ENCODE data around the gene PELI1.
A peak's percentile ranks its signal among the peaks of the same experiment; 100 is the strongest.

PELI1 gene

GRCh38 chr2:64151476-64151875 is 7.3 kb upstream of the PELI1 start:
- no peak for FAIRE-seq

DNA sequence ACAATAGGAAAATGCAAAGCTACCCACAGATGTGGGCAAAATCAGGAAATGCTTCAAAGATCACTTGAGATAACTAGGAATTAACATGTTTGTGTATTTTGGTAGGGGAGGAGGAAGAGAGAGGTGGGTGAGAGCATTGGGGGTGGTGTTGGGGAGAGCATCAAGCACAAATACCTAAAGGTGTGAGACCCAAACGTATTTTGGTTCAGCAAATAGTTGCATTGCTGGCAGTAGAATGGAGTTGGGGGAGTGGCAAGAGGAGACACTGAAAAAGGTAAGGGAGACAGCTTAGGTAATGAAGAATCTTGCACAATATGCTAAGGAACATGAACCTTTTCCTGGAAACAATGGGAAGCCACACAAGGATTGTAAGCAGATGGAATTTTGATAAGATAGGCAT is 1.5 kb upstream of the PELI1 start:
- no peak for FAIRE-seq

- no peak for FAIRE-seq
Measured at GRCh38 chr2:64145119-64145518, 899 bp upstream of the PELI1 start.

GRCh38 chr2:64143169-64144056 is 807 bp downstream of the PELI1 start:
- FAIRE-seq = no peak

- no peak for FAIRE-seq
Measured at GRCh38 chr2:64142741-64143168, 1.5 kb downstream of the PELI1 start.

DNA sequence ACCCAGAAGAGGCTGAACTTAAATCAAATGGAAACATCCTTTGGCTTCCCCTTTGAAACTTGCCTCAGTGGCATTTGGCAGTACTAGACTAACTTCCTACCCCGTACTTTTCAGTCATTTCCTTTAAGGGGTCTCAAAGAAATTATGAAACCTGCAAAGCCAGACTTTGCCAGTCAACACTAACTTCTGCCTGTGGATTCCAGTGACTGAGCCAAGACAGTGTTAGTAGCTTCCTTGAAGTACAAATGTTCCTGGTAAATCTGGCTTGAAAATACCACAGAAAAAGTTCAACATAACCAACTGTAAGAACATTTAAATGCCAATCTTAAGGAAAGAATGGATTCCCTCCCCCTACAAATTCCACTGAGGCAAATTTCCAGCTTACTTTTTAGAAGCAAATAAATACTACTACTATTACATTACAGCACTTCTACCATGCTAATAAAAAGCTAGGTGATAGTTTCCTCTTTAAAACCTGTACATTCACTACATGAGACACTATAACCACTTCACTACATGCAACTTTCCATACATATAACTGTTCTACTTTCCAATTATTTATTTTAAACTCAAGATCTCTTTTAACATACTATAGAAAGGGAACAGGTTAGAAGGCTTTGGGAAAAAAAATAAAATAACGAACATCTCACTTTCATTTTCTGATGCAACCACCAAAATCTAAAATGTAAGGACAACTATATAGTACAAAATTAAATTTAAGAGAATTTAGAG is 2.4 kb downstream of the PELI1 start:
- no peak for FAIRE-seq

GRCh38 chr2:64140665-64141200 is 3.5 kb downstream of the PELI1 start:
- FAIRE-seq = no peak

DNA sequence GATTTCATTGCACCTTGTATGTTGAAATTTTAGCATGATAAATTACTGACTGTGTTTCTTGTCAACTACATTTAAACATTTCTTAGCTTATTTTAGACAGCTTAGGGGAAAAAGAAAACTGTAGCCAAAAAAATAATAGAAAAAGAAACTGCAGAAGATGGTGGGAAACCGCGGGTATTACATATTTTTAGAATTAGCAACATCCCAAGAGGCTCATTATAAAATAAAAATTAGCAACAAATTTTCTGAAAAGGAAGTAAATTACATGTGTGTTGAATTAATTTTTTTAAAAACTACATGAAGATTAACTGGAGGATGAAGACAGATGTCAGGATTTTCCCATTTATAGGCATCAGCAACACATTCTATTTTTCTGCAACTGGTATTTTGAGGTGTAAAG is 4.3 kb downstream of the PELI1 start:
- no peak for FAIRE-seq

DNA sequence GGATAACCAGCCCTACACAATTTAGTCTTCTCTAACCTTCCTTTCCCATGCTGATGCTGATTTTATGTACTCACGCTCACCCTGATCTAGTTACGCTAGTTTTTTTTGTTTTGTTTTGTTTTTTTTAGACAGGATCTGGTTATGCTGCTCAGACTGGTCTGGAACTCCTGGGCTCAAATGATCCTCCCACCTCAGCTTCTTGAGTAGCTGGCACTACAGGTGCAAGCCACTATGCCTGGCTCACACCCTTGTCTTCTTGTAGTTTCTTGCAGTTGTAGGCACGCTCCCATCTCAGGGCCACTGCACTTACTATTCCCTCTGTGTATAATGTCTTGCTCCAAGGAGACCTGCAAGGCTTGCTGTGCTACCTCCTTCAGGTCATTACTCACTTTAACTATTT is 6.2 kb downstream of the PELI1 start:
- no peak for FAIRE-seq

GRCh38 chr2:64137567-64137966 is 6.7 kb downstream of the PELI1 start:
- no peak for FAIRE-seq

DNA sequence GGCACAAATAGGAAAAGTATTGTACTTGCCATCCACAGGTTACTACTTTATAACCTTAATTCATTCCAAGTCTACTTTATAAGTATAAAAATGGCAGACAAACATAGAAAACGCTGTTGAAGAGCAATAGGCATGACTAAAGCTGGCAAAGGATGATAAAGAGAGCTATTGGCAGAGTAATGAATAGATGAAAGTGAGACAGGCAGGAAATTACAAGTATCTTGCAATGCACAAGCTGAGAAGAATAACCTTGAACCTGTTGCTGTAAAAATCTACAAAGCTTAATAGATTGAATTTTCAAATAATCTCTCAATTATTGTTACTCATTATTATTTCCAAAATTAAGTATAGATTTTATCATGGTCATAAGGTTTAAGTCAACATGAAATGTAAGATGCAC is 8.8 kb downstream of the PELI1 start:
- no peak for FAIRE-seq

DNA sequence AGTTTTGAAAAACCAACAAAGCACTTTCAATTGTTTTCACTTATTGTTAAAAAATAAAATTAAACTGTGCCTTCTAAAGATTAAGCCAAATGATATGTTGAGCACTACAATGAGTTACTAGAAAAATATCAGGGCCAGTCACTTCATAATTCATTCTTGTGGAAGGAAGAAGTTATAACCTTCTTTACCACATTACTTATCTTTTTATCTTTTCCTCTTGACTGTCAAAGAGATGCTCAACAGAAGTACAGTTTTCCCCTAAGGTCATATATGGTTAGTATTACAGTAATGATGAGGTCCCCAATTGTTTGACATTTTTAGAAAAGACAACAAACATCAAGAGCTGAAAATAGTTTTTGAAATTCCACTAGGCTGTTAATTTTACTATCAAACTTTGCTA is 9.4 kb downstream of the PELI1 start:
- FAIRE-seq = no peak

DNA sequence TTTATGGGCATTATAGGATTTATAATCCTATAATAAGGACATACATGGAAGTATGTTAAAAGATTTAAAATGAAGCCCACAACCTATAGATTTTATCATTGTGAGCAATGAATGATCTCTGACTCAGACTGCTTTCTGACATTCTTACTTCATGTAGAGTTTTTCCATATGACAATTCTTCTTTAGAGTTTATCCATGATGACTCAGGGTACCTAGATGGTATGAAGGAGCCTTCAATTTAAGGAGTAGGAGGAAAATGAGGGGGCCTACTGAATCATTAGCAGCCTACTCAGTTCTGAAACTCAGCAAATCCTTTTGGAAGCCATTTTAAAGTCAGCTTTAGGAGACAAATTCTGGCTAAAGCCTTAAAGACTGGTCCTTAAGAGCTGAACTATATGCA is 10.4 kb downstream of the PELI1 start:
- FAIRE-seq = no peak

DNA sequence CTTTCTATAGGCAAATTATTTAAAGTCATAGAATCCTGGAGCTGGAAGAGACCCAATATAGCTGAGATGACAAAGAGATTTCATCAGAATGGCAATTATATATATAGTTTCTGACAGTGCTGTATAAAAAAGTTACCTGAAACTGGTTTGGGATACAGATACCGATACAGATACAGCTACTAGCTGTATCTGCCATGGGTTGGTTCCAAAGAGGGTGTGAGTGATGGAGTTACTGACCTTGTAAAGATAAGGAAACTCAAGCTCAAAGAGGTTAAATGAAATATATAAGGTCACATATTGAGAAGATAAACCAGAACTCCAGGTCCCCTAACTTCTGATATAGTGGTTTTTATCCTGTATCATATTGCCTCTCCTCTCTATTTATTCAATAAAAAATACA is 10.9 kb downstream of the PELI1 start:
- no peak for FAIRE-seq

- no peak for FAIRE-seq
Measured at GRCh38 chr2:64130333-64130732, 13.9 kb downstream of the PELI1 start.

GRCh38 chr2:64128943-64129391 is 15.3 kb downstream of the PELI1 start:
- FAIRE-seq = peak; percentile 53

DNA sequence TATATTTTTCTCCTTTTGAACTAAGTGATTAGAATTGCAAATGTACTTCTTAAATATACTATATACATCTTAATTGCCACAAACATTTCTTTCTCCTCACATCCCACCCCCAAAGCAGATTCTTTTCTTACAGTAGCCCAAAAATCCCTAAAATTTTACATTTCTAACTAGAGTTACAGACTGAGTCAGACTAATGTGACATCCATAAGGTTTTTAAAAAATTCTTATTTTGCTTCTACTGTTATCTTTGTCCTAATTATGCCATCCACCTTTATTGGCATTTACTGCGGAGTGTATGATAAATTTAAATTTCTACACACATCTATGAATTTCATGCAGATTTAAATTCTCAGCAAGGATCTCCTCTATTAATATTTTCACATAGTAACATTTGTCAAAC is 15.8 kb downstream of the PELI1 start:
- no peak for FAIRE-seq

DNA sequence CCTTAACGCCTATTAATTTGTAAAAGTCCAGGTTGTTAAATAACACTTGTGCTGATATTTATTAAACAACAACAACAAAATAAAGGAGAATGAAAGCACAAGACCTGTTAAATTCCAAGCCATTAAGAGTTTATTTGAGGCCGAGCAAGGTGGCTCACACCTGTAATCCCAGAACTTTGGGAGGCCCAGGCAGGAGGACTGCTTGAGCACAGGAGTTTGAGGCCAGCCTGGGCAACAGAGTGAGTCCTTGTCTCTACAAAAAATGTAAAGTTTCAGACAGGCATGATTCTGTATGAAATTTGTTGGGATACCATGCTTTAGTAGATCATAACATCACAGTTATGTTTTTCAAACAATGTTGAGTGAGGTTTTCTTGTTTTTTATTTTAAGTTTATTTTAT is 17.1 kb downstream of the PELI1 start:
- FAIRE-seq = no peak

GRCh38 chr2:64126601-64127000 is 17.6 kb downstream of the PELI1 start:
- FAIRE-seq = no peak

DNA sequence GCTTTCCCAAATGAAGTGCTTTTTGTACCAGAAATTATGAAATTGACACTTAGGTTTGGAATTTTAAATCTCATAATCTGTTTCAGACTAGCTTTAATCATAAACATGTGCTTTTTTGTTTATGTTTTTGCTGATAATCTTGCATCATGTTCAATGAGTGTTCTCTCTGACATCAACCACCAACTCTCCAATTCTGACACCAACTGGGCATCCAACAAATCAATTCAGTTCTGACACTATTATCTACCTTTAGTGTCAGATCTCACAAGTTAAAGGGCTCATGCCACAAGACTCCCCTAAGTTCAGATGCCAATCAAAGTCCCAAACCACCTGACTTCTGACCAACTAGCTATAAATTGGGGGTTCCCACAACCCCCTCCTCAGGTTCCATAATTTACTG is 19.6 kb downstream of the PELI1 start:
- FAIRE-seq = no peak

GRCh38 chr2:64124168-64124567 is 20.1 kb downstream of the PELI1 start:
- no peak for FAIRE-seq

GRCh38 chr2:64123740-64124139 is 20.5 kb downstream of the PELI1 start:
- no peak for FAIRE-seq

- no peak for FAIRE-seq
Measured at GRCh38 chr2:64122358-64122757, 21.9 kb downstream of the PELI1 start.

- FAIRE-seq = no peak
Measured at GRCh38 chr2:64120928-64121327, 23.3 kb downstream of the PELI1 start.
